Iris pigment epithelial cell (primary cell): ENCODE results near the gene EPS8L3.
"Not testable (repeated sequence)": the region's sequence is repeated elsewhere in the genome, so short reads cannot be mapped to it uniquely, and the experiment has no call there.

Experiments
- DNase-seq: peaks from one replicate; pipeline ENCODE4 v3.0.0-alpha.2; 2011; ENCODE audit warnings: low read depth

EPS8L3 gene

DNA sequence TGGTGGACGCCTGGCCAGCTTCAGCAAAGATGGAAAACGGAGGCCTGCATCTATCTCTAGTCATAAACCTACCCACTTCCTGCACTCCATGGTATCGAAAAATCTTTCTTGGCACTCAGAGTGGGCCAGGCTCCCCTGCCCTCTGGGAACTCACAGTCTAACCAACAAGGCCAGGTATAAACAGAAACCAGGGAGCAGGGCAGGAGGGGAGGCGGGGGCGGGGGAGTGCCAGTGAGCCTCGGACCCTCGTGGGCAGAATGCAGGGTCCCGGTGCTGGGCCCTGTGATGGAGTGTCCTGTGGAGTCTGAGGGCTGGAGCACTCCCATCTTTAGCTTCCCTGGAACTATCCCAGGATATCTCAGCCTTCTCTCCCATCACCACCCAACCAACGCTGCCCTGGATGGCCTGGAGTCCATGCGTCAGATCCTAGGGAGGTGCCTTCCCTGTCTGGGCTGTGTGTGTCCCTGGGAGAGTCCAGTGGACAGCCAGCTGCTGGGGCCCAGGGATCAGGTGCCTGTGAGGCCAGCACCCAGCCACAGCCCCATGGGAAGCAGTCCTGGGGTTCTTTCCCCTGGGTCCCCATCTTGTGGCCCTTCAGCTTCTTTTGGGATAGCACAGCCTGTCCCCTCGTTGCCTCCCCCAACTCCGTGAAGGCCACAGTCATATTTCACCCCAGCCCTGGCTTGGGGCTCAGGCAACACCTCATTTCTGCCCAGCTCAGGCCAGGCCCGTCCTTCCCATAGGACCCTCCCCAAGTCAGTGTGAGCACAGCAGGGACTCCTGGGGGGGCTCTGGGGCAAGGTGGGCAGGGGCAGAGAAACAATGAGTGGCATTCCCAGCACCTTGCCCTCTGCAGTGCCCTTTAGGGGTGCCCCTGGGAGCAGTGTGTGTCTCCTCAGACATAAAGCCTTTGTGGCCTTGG is 1.1 kb upstream of the EPS8L3 start:
- DNase-seq = no peak

DNA sequence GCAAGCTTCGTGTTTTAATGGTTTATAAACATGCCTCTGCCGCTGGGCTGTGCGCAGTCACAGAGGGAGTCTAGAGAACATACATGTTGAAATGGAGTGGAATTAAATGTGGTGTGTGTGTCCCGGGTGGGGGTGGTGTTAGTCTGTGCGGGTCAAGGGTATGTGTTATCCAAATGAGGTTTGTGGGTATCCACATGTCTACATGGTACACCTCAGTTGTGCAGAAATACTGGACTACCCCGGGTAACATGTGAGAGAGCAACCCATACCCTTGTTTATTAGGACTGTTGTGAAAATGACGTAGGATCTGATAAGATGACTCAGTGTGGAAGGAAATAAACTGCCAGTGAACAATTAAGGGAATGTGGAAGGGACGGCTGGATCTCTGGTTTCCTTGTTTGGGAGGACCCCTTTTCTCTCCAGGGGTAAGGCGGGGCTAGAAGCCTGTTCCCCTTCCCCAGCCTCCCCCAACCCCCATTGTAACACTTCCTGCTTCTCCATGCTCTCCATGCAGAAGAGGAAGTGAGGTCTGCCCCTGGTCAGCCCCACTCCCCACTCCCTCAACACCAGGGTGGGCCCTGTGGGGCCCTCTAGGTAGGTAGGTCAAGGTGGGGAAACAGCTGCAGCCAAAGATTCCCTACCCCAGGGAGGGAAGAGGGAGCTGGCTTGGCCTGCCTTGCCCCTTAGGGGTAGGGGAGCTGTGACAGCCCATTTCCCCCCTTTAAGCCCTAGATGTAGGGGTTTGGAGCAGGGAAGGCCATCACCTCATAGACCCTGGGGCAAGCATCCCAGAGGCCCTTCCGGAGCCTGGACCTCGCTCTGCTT is 690 bp downstream of the EPS8L3 start:
- DNase-seq = peak; percentile 87

DNA sequence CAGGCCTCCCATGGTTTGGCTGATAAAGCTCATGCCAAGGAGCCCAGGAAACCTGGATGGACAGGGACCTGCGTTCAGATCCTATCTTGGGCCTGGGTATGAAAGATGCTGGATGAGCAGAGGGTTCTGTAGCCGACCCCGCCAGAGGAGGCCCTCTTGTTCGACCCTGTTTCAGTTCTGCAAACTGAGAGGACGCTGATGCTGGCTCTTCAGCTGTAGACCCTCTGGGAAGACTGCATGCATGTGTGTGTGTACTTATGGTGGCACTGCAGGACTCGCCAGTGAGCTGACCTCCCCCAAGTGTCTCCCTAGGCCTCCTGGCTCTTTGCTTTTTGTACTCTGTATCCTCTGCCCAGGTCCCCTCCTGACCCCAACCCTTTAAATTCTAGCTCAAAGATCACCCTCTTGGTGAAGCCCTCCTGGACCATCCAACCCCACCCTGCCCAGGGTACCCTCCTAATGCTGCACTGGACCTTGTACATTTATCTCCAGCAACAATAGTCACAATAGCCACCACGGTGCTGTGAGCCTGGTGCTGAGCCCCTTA is 1.6 kb downstream of the EPS8L3 start:
- DNase-seq = no peak

DNA sequence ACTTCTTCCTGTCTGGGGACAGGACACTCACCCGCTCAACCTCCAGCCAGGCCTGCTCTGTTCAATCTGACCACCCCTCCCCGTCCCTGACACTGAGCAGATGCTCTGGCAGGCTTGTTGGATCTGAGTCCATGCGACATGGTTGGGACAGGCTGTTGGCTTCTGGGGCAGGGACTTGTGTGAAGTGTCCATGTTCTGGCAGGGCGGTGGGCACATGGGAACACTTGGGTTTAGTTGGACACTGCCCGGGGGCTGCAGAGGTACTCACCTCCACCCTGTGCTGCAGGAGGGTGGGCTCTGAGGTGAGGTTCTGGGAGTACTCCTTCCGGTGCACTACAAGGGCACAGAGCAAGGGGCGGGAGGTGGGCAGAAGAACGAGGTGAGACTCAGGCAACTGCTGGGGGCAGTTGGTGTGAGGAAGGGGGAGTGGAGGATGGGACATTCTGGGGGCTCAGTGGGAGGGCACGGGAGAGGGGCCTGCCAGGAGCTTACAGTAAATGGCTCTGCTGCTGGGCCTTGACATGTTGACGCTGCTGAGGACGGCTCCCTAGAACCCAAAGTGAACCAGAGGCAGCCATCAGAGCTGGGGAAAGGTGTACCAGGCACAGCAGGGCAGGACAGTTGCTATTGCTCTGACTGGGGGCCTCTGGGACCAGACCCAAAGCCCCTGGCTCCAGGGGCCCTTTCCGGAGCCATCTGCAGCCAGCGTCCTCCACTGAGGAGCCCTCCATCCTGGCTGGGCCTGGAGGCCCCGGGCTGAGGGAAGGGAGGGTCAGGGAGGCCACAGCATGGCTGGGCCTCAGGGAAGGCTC is 2.3 kb downstream of the EPS8L3 start:
- DNase-seq = no peak

DNA sequence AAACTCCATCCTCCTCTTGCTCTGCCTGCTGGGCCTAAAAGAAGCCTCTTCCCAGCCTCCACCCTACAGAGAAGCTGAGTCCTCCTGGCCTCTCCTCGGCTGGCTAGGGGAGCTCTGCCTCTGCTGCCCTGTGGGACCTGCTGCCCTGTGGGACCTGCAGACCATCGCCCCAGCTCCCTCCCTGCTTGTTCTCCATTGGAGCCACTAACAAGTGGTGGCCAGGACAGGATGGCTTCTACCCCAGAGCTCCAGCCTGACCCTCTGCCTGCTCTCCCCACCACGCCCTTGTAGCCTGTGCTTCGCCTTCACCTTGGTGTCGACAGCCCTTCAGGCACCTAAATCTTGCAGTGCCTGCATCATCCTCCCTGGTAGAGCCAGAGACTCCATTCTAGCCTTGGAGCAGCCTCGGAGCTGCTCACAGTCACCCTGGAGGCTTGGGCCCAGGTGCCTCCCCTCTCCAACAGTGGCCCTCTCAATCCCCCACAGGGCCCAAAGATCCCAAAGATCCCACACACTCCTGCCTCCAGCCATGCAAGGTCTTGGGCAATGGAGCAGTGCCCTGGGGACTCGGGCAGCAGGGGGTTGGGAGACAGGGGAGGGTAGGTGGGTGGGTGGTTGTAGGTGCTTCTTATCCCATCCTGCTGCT is 3.0 kb downstream of the EPS8L3 start:
- DNase-seq = no peak

DNA sequence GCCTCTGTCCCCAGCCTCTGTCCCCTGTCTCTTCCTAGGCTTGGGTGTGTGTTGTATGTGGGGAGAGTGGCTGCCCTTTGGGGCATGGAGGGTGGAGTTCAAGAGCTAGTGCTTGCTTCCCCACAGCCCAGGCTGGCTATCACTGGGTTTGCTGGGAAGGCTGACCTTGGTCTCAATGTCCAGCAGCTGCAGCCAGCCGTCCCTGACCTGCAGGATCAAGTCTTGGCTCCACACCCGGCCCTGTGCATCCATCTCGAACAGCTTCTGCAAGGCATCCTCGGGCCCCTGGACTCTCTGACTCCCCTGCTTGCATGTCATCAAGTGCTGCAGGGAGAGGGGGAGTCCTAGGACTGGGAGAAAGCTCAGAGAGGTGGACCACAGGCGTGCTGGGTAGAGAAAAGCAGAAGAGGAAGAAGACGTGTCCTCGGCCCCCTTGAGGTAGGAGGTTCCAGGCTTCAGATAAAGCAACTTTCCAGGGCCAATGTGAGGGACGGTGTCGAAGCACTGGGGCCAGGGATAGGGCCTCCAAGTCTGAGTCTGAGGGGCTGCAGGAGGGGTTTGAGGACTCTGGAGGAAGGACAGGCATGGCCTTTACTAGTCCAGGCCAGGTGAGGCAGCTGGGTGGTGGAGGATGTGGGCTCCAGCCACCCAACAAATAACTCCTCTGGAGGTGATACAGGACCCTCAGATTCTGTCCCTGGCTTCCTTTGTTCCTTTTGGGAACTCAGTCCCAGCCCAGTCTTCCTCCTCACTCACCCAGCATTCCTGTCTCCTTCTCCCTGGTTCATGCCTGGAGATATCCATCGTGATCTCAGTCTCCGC is 4.0 kb downstream of the EPS8L3 start:
- no peak for DNase-seq

DNA sequence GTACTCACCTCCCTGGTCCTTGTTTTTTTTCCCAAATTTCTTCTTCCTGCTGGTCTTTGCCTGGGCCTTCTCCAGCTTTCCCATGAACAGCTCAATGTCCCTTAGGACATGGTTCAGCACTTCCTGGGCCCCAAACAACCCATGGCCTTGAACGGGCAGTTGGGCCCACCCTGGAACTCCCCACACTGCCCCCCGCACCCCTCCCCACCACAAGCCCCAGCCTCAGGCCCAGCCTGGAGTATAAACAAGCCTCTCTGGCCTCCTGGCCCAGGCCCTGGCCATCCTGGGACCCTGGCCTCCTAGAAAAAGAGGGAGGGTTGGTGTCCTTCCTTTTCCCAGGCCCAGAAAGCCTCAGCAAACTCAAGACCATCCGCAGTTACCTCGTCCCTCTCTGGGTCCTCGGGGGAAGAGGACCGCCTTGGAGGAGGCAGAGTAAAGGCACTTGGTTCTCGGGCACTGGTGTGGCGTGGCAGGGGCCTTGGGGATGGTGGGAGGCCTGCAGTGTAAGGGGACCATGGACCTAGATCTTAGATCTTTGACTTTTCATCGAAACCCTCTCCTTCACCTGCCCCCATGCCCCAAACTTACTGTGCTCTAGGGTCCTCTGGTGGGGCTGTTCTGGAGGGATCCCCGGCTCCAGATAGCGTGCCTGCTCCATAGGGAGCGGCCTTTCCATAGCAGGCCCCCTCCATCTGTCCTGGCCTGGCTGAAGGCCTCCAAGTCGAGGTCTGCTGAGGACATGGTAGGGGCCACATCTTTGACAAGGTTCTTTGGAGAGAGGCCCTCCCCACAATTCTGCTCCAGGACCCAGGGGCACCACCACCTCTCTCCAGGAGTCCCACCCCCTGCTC is 5.6 kb downstream of the EPS8L3 start:
- no peak for DNase-seq

DNA sequence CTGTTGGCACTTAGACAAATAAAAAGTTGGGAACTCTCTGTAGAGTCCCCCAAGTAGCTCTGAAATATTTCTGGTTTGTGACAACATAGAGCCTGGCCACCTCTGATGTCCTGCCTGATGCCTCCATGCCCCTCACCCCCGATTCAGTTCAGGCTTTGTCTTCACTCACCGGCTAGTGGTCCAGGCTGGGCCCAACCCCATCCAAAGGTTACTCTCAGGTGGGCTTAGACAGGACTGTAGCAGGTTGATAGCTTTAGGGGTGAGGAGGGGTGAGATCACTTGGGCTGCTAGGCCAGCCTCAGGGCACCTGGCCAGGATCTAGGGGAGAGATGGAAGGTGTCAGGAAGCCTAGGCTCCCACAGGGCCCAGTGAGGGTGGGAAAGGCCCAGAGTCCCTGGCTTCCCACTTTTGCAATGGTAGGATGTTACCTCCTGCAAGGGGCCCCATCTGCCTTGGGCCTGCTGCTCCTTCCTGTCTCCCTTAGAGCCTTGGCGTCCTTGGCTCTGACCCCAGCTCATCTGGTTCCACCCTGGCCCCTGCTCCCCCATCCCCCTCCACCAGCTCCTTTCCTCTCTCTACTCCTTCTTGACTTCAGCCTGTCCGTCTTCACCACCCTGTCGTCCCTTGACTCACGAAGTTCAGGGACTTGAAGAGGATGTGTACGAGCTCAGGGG is 6.7 kb downstream of the EPS8L3 start:
- no peak for DNase-seq

DNA sequence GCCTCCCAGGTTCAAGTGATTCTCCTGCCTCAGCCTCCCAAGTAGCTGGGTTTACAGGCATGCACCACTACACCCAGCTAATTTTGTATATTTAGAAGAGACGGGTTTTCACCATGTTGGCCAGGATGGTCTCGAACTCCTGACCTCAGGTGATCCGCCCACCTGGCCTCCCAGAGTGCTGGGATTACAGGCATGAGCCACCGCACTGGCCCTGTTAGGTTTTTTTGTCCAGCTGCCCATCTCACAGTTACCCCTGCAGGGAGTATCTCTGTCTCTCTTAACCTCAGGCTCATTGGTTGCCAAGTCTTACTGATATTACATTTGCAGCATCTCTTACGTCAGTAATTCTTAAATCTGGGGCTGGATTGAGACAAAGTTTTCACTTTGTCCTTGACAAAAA is 7.4 kb downstream of the EPS8L3 start:
- DNase-seq = not testable (repeated sequence)

DNA sequence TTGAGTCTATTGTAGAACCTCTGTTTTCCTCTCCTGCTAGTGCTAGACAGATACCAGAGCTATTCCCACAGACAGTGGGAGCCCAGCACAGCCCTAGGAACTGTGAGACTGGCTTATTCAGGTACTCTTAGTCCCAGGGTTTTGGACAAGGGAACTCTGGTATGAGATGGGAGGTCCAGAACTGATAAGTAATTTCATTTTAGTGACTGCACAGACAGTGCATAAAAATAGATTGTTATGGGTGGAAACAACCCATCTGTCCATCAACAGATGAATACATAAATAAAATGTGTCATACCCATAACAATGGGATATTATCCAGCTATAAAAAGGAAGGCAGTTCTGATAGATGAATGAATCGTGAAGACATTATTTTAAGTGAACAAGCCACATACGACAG is 9.0 kb downstream of the EPS8L3 start:
- DNase-seq = no peak

DNA sequence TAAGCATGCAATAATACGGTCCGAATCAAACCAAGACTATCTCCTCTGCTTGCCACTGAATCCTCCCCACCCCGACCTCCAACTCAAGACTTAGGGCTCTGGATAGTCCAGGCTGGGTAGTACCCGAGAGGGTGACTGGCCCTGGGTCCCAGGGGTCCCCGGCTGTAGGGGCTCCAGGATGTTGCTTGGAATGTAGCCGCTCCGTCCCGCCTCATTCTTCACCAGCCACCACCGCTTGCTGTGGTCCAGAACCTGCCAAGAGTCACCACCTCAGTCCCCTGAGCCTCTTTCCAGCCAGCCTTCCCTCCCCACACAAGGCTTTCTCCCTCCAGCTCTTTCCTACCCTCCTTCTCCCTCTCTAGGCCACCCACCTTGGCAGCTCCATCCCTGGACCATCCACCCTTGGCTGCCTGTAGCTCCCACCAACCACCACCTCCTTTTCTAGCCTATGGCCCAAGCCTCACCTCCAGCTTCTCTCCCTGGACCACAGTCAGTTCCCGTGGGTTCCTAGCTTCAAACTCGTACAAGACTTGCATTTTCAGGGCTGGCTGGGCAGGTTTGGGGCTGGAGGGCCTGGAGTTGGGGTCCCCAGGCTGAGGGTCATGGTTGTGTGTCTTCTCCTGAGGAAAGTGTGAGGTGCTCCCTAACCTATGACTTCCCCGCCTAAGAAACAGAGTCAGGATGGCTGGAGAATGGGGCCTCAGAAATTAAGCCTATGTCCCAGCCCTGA is 12.0 kb downstream of the EPS8L3 start:
- DNase-seq = no peak

DNA sequence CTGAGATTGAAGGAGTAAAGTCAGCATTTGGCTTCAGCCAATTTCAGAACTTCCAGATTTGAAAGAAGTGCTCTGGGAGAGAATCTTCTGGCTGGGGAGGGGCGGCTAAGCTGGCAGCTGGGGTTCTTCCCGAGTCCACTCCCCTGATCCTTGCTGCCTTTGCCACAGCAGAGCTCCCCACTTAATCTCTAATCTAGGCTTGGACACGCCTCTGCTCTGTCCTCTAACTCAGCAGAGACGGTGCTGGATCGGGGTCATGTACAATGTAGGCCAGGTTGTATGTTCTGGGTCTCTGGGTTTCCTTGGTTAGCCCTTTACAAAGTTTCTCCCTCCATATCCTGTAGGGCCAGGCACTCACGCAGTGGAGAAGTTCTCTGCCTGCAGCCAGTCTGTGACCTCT is 12.8 kb downstream of the EPS8L3 start:
- no peak for DNase-seq

DNA sequence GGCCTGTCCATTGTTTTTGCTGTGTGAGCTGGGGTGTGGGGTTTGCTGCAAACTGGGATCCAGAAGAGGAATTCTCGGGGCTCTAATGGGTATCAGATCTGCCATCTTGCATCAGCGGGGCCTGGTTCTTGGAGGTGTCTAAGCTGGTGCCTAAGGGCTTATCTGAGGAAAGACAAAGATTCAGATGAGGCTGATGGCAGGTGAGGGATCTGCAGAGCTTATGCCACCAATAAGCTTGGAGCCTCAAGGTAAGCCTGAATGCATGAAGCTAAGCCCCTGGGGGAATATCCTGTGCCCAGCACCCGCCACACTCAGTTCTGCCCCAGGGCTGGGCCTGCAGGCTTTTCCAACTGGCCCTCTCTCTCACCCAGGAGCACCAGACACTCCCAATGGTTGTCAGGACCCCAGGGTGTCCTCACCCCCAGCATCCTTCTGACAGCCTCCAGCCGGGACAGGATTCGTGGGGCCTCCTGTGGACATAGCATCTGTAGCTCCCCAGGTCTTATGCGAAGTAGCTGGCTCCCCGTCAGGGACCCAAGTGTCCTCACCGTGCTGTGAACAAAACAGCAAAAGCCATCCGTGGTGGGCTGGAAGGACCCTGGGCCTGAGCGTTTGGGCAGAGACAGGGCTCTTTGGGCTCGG is 13.4 kb downstream of the EPS8L3 start:
- DNase-seq = no peak

DNA sequence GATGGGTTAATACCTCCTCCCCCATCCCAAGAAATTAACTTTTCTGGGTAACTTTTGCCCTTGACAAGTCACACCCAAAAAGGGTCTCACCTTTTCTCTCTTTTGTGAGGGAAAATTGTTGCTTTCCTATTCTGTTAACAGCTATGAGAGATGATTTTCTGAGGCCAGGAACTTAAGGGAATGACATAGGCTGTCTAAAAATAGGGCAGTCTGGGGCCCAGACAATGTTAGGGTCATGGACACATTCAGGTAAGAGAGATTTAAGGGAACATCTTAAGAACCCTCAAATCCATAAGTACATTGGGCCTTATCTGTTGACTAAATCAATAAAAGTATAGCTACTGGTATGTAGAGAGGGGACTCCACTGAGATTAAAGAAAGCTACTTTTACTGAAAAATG is 14.5 kb downstream of the EPS8L3 start:
- DNase-seq = no peak

DNA sequence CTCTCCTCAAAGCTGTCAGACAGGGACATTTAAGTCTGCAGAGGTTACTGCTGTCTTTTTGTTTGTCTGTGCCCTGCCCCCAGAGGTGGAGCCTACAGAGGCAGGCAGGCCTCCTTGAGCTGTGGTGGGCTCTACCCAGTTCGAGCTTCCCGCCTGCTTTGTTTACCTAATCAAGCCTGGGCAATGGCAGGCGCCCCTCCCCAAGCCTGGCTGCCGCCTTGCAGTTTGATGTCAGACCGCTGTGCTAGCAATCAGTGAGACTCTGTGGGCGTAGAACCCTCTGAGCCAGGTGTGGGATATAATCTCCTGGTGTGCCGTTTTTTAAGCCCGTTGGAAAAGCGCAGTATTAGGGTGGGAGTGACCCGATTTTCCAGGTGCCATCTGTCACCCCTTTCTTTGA is 15.4 kb downstream of the EPS8L3 start:
- not testable (repeated sequence) for DNase-seq

DNA sequence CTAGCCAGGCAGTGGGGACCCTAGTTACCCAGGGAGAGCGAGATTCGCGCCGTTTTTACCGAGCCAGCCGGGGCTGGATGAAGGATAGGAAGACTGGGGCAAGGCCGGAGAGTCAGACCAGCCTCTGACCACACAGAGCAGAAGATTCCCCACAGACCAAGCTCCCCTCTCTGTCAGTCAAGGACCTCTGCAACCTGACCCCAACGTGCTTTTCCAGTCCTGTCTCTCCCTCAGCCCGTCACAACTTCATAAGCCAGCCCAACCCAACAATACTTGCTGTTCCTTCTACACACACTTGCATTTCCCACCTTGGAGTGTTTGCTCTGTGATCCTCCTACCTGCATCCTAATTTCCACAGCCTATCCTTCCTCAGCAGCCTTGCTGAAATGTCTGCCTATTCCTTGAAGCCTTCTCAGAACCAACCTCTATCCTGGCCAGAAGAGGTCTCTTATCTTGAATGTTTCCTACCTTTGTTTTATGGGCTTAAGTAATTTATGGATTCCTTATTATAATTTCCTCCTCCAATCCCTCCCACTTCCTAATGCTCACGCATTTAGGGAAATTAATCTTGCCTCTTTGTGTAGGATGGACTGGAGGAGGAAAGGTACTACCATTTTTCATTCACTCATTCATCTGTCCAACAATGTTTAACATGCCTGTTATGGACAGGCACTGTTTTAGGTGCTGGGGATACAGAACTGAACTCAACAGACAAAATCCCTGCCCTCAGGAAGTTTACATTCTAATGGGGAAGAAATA is 22.9 kb downstream of the EPS8L3 start, which contains the start of gene GSTM3:
TSS of gene GSTM3 (minus strand) at position 424 of the 759 bp plus-strand sequence. CDS start 751 bp downstream, outside the sequence.
- peak; percentile 8 for DNase-seq
